ENCODE results near the gene SLC26A5. TPM values are rescaled to one million over a fixed set of nuclear protein-coding genes. Genes with fewer than 3 reads are reported as not detected.

SLC26A5 gene
- total and polyA plus RNA-seq, 11 donors, result not detected

DNA sequence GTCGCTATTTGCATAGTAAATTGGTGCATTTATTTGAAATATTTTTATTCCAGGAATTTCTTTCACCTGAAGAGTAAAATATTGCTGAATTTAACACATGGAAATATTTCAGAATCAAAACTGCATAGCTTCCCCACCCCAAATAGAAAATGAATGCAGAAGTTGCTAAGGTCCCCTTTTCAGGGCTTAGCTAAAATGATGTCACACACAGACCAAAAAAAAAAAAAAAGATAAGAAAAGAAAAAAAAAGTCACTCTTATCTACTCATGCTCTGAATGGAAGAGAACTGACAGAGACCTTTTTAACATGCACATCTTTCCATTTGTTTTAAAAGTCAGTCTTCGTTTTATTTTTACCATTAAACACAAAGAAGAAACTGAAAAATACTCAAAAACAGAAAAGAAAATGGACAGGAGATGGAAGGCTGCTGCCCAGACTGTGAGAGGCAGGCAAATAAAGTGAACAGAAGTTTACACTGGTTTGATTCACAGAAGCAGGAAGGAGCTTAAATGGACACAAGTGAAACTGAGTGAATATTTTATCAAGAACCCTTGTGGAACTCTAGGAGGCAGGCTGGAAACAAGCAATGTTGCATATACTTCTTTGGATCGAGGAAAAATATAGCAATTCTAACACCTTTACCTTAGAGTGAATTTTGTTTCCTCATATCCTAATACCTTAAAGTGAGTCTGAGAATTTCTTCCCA lies 66.6 kb downstream of the SLC26A5 start:
- ATAC-seq (no peak), DNase-seq (no peak)
- WGBS, 4 donors, result 51 to 67% (median 63%) methylated on average over 3 of the region's 3 CpGs
- no peaks in the 10 kb centered on the region for H3K4me1 ChIP-seq
- no peaks in the 10 kb centered on the region for H3K36me3 ChIP-seq
- no peaks in the 10 kb centered on the region for H3K9me3 ChIP-seq
- intact Hi-C loops (cut with DNase I), result no loop called here
- TF ChIP-seq, protein P1, sequence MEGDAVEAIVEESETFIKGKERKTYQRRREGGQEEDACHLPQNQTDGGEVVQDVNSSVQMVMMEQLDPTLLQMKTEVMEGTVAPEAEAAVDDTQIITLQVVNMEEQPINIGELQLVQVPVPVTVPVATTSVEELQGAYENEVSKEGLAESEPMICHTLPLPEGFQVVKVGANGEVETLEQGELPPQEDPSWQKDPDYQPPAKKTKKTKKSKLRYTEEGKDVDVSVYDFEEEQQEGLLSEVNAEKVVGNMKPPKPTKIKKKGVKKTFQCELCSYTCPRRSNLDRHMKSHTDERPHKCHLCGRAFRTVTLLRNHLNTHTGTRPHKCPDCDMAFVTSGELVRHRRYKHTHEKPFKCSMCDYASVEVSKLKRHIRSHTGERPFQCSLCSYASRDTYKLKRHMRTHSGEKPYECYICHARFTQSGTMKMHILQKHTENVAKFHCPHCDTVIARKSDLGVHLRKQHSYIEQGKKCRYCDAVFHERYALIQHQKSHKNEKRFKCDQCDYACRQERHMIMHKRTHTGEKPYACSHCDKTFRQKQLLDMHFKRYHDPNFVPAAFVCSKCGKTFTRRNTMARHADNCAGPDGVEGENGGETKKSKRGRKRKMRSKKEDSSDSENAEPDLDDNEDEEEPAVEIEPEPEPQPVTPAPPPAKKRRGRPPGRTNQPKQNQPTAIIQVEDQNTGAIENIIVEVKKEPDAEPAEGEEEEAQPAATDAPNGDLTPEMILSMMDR (IDR thresholded peaks at IDR 0.05), result no peak
- TF ChIP-seq POLR2A (IDR thresholded peaks at IDR 0.05), result no peak
- H3K27me3 ChIP-seq, result peaks cover 0 to 15% (median 0%) of the 10 kb centered on the region in 9 donors
- H3K4me3 ChIP-seq, result no peak overlapping the region
- no peak overlapping the region for H3K27ac ChIP-seq

DNA sequence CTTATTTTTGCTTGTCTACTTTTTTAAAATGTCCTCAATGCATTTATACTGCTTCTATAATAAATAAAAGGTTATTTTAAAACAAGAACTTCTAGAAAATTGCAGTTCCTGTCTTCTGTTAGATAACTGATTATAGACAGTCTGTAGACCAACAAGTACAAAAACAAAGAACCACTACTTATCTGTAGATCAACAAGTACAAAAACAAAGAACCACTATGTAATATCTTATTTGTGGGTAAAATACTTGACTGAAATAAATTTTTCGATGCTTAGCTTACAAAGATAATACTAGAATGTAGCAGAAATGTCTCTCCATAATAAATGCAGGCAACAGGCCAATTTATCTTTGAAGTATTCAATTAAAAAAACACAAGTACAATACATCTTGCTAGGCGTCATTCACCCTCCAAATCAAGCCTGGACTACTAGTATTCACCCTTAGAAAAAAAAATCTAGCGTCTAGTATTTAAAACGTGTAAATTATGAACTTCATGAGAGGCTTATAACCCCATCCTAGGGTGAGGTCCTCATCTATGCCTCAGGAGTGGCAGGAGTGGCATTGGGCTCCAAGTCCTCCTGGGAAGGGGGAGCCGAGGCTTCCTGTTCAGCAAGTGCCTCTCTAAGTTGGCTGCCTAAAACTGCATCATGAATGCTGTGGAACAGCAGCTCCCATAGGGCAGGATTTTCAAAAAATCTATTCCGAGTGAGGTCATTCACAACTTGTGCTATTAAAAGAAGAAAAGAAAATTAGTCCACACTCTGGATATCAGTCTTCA lies 72.0 kb downstream of the SLC26A5 start:
- intact Hi-C loops (cut with DNase I), result no loop called here
- H3K9me3 ChIP-seq, result no peaks in the 10 kb centered on the region
- peaks cover 0 to 17% (median 6%) of the 10 kb centered on the region in 9 donors for H3K36me3 ChIP-seq
- TF ChIP-seq POLR2A (IDR thresholded peaks at IDR 0.05), result no peak
- TF ChIP-seq, protein P1 (IDR thresholded peaks at IDR 0.05), result no peak
- DNase-seq (no peak), ATAC-seq (no peak)
- peaks cover 0 to 15% (median 0%) of the 10 kb centered on the region in 9 donors for H3K27me3 ChIP-seq
- H3K4me3 ChIP-seq, result no peak overlapping the region
- 47 to 61% (median 50%) methylated on average over 6 of the region's 6 CpGs for WGBS, 4 donors
- no peaks in the 10 kb centered on the region for H3K4me1 ChIP-seq
- H3K27ac ChIP-seq, result no peak overlapping the region

- TF ChIP-seq, protein P1 (IDR thresholded peaks at IDR 0.05), result no peak
- no peak for TF ChIP-seq POLR2A (IDR thresholded peaks at IDR 0.05)
- Histone ChIP-seq H3K27me3 (no peaks in the 10 kb centered on the region), H3K36me3 (peaks cover 0 to 63% (median 52%) of the 10 kb centered on the region in 9 donors), H3K9me3 (no peaks in the 10 kb centered on the region), H3K27ac (no peak overlapping the region), H3K4me3 (no peak overlapping the region), H3K4me1 (no peaks in the 10 kb centered on the region)
- ATAC-seq (no peak), DNase-seq (no peak)
- intact Hi-C loops (cut with DNase I), result loop anchor here in 2 of 10 donors (5.0 to 10.0 kb wide), 2 partner anchors 57 to 65 kb away; no protein-coding TSS in a partner anchor
- 92 to 96% (median 94%) methylated on average over 5 of the region's 5 CpGs for WGBS, 4 donors
These were observed 76.6 kb downstream of the SLC26A5 start for GRCh38 chr7:103369432-103369831.

- Histone ChIP-seq H3K4me1 (peaks cover 9 to 53% (median 44%) of the 10 kb centered on the region in 12 donors), H3K9me3 (no peaks in the 10 kb centered on the region), H3K36me3 (peaks cover 0 to 40% (median 24%) of the 10 kb centered on the region in 9 donors), H3K4me3 (peak overlapping the region in 3 of 12 donors; percentile 65 to 80 (median 75)), H3K27me3 (no peaks in the 10 kb centered on the region), H3K27ac (peak overlapping the region in 1 of 12 donors; percentile 59)
- ATAC-seq, result no peak
- TF ChIP-seq, protein P1 (IDR thresholded peaks at IDR 0.05), result no peak
- TF ChIP-seq POLR2A (IDR thresholded peaks at IDR 0.05), result no peak
- intact Hi-C loops (cut with DNase I), result loop anchor here in 2 of 10 donors (5.0 to 10.0 kb wide), 2 partner anchors 45 to 53 kb away; partner anchors contain the start of gene PMPCB (in 1 of the 2)
- no peak for DNase-seq
- 50 to 69% (median 54%) methylated on average over 1 of the region's 1 CpG for WGBS, 4 donors
These were observed 96.2 kb downstream of the SLC26A5 start for GRCh38 chr7:103349805-103350204.
